ENCODE measurements around the gene PGAP3.

PGAP3 gene

DNA sequence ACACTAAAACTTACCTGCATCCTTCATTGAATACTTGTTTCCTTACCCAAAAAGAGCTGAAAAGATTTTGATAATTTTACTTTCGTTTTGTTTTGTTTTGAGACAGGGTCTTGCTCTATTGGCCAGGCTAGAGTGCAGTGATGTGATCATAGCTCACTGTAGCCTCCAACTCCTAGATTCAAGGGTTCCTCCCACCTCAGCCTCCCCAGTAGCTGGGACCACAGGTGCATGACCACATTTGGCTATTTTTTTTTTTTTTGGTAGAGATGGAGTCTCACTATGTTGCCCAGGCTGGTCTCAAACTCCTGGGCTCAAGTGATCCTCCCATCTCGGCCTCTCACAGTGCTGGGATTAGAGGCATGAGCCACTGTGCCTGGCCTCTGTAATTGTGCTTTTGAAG lies 32.8 kb downstream of the PGAP3 start:
- Histone ChIP-seq H3K9ac (ENCODE audit: low read length) (no peak overlapping the region), H3K36me3 (ENCODE audit: control insufficient read depth, insufficient read depth, low read length) (no peaks in the 10 kb centered on the region), H3K4me3 (ENCODE audit: low read length) (no peak overlapping the region), H3K9me3 (ENCODE audit: control insufficient read depth, low read length) (no peaks in the 10 kb centered on the region), H3K27me3 (ENCODE audit: control insufficient read depth, insufficient read depth, low read length) (no peaks in the 10 kb centered on the region), H3K4me1 (ENCODE audit: control insufficient read depth, insufficient read depth, low read length) (peaks cover 29% of the 10 kb centered on the region)

- Histone ChIP-seq H3K36me3 (ENCODE audit: control insufficient read depth, insufficient read depth, low read length) (no peaks in the 10 kb centered on the region), H3K27me3 (ENCODE audit: control insufficient read depth, insufficient read depth, low read length) (no peaks in the 10 kb centered on the region), H3K4me1 (ENCODE audit: control insufficient read depth, insufficient read depth, low read length) (peaks cover 29% of the 10 kb centered on the region), H3K9ac (ENCODE audit: low read length) (no peak overlapping the region), H3K4me3 (ENCODE audit: low read length) (no peak overlapping the region), H3K9me3 (ENCODE audit: control insufficient read depth, low read length) (no peaks in the 10 kb centered on the region)
These were observed 34.1 kb downstream of the PGAP3 start for GRCh38 chr17:39653662-39654331.

- no peaks in the 10 kb centered on the region for H3K27me3 ChIP-seq (ENCODE audit: control insufficient read depth, insufficient read depth, low read length)
- H3K4me1 ChIP-seq (ENCODE audit: control insufficient read depth, insufficient read depth, low read length): peaks cover 29% of the 10 kb centered on the region
- H3K4me3 ChIP-seq (ENCODE audit: low read length): no peak overlapping the region
- no peaks in the 10 kb centered on the region for H3K36me3 ChIP-seq (ENCODE audit: control insufficient read depth, insufficient read depth, low read length)
- no peak overlapping the region for H3K9ac ChIP-seq (ENCODE audit: low read length)
- H3K9me3 ChIP-seq (ENCODE audit: control insufficient read depth, low read length): no peaks in the 10 kb centered on the region
These were observed 34.6 kb downstream of the PGAP3 start for GRCh38 chr17:39653316-39653661.

DNA sequence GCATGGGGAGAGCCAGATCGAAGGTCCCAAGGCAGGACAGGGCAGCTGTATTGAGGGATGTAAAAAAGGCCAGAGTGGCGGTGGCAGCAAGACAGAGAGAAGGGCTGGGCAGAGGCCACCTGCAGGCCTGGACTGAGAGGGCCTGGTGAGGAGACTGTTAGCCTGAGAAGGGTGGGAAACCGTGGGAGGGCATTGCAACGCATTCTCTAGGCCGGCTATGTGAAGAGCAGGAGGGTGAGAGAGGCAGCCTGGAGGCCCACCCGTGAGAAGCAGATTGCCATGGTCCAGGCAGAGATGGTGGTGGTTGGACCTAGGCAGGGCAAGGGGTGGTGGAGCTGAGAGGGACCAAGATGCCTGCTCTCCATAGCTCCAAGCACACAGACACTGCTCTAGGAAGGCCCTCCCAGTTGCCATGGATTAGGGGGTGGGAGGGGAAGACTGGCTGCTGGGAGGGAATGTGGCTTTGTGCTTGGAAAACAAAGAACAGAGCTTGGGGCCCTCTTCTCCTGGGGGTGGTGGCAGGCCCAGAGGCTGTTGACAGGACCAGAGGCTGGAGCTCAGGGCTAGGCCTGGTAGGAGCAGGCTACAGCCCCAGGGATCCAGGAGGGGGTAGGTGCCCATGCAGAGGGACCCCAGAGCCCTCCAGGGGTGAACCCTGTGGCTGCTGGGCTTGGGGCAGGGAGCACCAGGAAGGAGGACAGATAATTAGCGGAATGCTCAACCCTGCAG lies 35.1 kb downstream of the PGAP3 start:
- Histone ChIP-seq H3K27me3 (ENCODE audit: control insufficient read depth, insufficient read depth, low read length) (no peaks in the 10 kb centered on the region), H3K4me1 (ENCODE audit: control insufficient read depth, insufficient read depth, low read length) (peaks cover 29% of the 10 kb centered on the region), H3K36me3 (ENCODE audit: control insufficient read depth, insufficient read depth, low read length) (no peaks in the 10 kb centered on the region), H3K4me3 (ENCODE audit: low read length) (no peak overlapping the region), H3K9me3 (ENCODE audit: control insufficient read depth, low read length) (no peaks in the 10 kb centered on the region), H3K9ac (ENCODE audit: low read length) (no peak overlapping the region)

DNA sequence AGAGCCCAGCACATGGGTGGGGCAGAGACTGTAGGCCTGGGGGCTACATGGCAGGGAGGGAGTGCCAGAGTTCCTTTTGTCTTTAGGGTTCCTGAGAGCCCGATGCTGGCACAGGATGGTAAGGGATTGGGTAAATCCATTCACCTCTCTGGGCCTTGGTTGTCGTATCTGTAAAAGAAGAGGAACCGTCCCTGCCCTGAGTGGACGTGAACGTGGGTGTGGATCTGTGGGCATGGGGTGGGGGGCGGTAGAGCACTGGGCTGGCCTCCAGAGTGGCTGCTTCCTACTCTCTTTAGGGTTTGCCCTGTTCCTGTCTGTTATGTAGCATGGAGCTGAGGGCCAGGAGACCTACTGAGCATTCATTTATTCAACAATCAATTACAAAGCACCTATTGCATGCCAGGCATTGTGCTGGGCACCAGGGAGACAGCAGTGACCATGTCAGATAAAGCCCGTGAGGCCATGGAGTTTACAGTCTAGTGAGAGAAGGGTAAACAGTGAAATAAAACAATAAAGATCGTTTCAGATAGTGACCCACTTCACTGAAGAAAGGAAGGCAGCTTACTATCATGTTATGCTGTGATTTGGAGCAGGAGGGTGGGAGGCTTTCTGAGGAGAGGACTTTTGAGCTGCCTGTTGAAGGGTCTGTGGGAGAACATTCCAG lies 35.8 kb downstream of the PGAP3 start:
- Histone ChIP-seq H3K36me3 (ENCODE audit: control insufficient read depth, insufficient read depth, low read length) (no peaks in the 10 kb centered on the region), H3K9ac (ENCODE audit: low read length) (no peak overlapping the region), H3K4me3 (ENCODE audit: low read length) (no peak overlapping the region), H3K9me3 (ENCODE audit: control insufficient read depth, low read length) (no peaks in the 10 kb centered on the region), H3K4me1 (ENCODE audit: control insufficient read depth, insufficient read depth, low read length) (peaks cover 36% of the 10 kb centered on the region), H3K27me3 (ENCODE audit: control insufficient read depth, insufficient read depth, low read length) (no peaks in the 10 kb centered on the region)

- Histone ChIP-seq H3K4me3 (ENCODE audit: low read length) (no peak overlapping the region), H3K9ac (ENCODE audit: low read length) (no peak overlapping the region), H3K9me3 (ENCODE audit: control insufficient read depth, low read length) (no peaks in the 10 kb centered on the region), H3K27me3 (ENCODE audit: control insufficient read depth, insufficient read depth, low read length) (no peaks in the 10 kb centered on the region), H3K4me1 (ENCODE audit: control insufficient read depth, insufficient read depth, low read length) (peaks cover 36% of the 10 kb centered on the region), H3K36me3 (ENCODE audit: control insufficient read depth, insufficient read depth, low read length) (no peaks in the 10 kb centered on the region)
These were observed 37.7 kb downstream of the PGAP3 start for GRCh38 chr17:39650121-39650579.

DNA sequence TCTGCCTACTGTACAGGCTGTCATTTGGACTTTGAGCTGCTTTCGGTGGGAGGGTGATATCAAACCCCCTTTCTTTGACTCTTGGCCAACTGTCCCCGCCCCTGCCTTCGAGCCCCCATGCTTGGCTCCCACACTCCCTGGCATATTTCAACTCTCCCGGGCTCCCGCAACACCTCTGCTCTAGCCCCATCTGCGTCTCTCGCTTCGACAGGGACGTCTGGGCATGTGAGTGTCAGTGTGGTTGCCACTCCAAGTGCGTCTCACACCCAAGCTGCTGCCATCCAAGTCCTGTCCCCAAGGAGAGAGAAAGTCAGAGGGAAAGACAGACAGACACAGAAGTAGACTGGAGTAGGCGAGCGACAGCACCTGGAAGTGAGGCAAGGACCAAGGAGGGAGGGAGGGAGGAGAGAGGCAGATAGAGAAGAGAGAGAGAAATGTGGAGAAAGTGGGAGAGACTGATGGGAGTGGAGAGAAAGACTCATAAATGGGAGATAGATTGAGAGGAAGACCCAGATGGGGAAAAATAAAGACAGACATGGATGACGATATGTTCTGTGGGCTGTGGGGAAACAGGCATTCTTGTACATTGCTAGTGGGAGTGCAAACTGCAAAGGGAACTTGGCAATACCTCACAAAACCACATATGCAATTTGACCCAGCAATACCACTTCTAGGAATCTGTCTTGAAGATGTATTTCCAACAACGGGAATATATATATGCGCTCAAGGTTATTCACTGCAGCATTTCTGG lies 39.1 kb downstream of the PGAP3 start:
- no peaks in the 10 kb centered on the region for H3K27me3 ChIP-seq (ENCODE audit: control insufficient read depth, insufficient read depth, low read length)
- H3K36me3 ChIP-seq (ENCODE audit: control insufficient read depth, insufficient read depth, low read length): no peaks in the 10 kb centered on the region
- H3K4me1 ChIP-seq (ENCODE audit: control insufficient read depth, insufficient read depth, low read length): peaks cover 40% of the 10 kb centered on the region
- H3K4me3 ChIP-seq (ENCODE audit: low read length): no peak overlapping the region
- H3K9ac ChIP-seq (ENCODE audit: low read length): no peak overlapping the region
- no peaks in the 10 kb centered on the region for H3K9me3 ChIP-seq (ENCODE audit: control insufficient read depth, low read length)

GRCh38 chr17:39647256-39647655 lies 40.6 kb downstream of the PGAP3 start:
- H3K27me3 ChIP-seq (ENCODE audit: control insufficient read depth, insufficient read depth, low read length): no peaks in the 10 kb centered on the region
- H3K36me3 ChIP-seq (ENCODE audit: control insufficient read depth, insufficient read depth, low read length): no peaks in the 10 kb centered on the region
- no peak overlapping the region for H3K4me3 ChIP-seq (ENCODE audit: low read length)
- peaks cover 30% of the 10 kb centered on the region for H3K4me1 ChIP-seq (ENCODE audit: control insufficient read depth, insufficient read depth, low read length)
- no peak overlapping the region for H3K9ac ChIP-seq (ENCODE audit: low read length)
- no peaks in the 10 kb centered on the region for H3K9me3 ChIP-seq (ENCODE audit: control insufficient read depth, low read length)

DNA sequence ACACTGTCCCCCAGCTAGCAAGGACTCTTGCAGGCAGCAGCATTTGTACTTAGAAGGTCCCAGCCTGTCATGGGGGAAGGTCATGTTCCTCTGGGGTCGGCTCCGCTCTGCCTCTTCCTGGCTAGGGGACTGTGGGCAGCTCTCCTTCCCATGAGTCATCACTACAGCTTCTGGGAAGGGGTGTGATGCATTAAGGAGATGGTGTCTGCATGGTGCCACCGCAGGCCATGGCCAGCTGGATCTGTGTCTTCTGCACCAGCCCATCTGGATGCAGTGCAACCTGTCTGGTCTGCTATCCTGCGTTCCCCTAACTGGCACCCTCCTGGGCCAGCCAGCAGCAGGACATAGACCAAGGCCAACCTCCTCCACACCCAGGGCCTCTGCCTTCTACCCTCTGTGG lies 44.6 kb downstream of the PGAP3 start:
- no peaks in the 10 kb centered on the region for H3K36me3 ChIP-seq (ENCODE audit: control insufficient read depth, insufficient read depth, low read length)
- H3K9ac ChIP-seq (ENCODE audit: low read length): no peak overlapping the region
- H3K4me3 ChIP-seq (ENCODE audit: low read length): no peak overlapping the region
- peaks cover 40% of the 10 kb centered on the region for H3K4me1 ChIP-seq (ENCODE audit: control insufficient read depth, insufficient read depth, low read length)
- H3K27me3 ChIP-seq (ENCODE audit: control insufficient read depth, insufficient read depth, low read length): no peaks in the 10 kb centered on the region
- no peaks in the 10 kb centered on the region for H3K9me3 ChIP-seq (ENCODE audit: control insufficient read depth, low read length)

GRCh38 chr17:39642291-39643074 lies 45.4 kb downstream of the PGAP3 start:
- no peak overlapping the region for H3K9ac ChIP-seq (ENCODE audit: low read length)
- no peaks in the 10 kb centered on the region for H3K9me3 ChIP-seq (ENCODE audit: control insufficient read depth, low read length)
- no peak overlapping the region for H3K4me3 ChIP-seq (ENCODE audit: low read length)
- H3K4me1 ChIP-seq (ENCODE audit: control insufficient read depth, insufficient read depth, low read length): peaks cover 45% of the 10 kb centered on the region
- no peaks in the 10 kb centered on the region for H3K36me3 ChIP-seq (ENCODE audit: control insufficient read depth, insufficient read depth, low read length)
- no peaks in the 10 kb centered on the region for H3K27me3 ChIP-seq (ENCODE audit: control insufficient read depth, insufficient read depth, low read length)

GRCh38 chr17:39641883-39642282 lies 46.0 kb downstream of the PGAP3 start:
- no peaks in the 10 kb centered on the region for H3K36me3 ChIP-seq (ENCODE audit: control insufficient read depth, insufficient read depth, low read length)
- H3K9ac ChIP-seq (ENCODE audit: low read length): no peak overlapping the region
- no peaks in the 10 kb centered on the region for H3K9me3 ChIP-seq (ENCODE audit: control insufficient read depth, low read length)

More at GRCh38 chr17:39641883-39642282, 46.0 kb downstream of the PGAP3 start:
- Histone ChIP-seq H3K4me3 (ENCODE audit: low read length) (no peak overlapping the region), H3K4me1 (ENCODE audit: control insufficient read depth, insufficient read depth, low read length) (peaks cover 41% of the 10 kb centered on the region), H3K27me3 (ENCODE audit: control insufficient read depth, insufficient read depth, low read length) (no peaks in the 10 kb centered on the region)

All from mucosa of stomach (tissue), 1 donor.